Activated CD8-positive, alpha-beta T cell treated with anti-CD3 and anti-CD28 coated beads for 36 hours (primary cell): ENCODE results near the gene SLIT3. TPM values are rescaled to one million over a fixed set of nuclear protein-coding genes. Genes with fewer than 3 reads are reported as not detected.
A peak's percentile ranks its signal among the peaks of the same experiment; 100 is the strongest.

Experiments
- ATAC-seq: fragments of 200-7000 bp; cut with Tn5 transposase; one replicate; pipeline ENCODE4 v1.10.0; 2021; ENCODE audit warnings: mild to moderate bottlenecking, moderate library complexity
- CTCF ChIA-PET: fragments of 350-600 bp; sonication (Branson Sonifier 250); formaldehyde crosslinking; loops from one replicate; lab custom pipeline; 2021; ENCODE audit warnings: antibody characterized with exemption; lab: Charles Lee
- POLR2A ChIA-PET: fragments of 350-600 bp; sonication (Branson Sonifier 250); formaldehyde crosslinking; loops from one replicate; lab custom pipeline; 2021; ENCODE audit warnings: antibody characterized with exemption; lab: Charles Lee
- DNase-seq: peaks from one replicate; pipeline ENCODE4 v3.0.0-alpha.2; 2020
- H3K27ac Mint-ChIP-seq: one replicate; pipeline ENCODE4 v1.8.0; 2021; ENCODE audit warnings: mild to moderate bottlenecking, mixed read lengths
- H3K27me3 Mint-ChIP-seq: one replicate; pipeline ENCODE4 v1.8.0; 2021; ENCODE audit warnings: mixed read lengths
- H3K36me3 Mint-ChIP-seq: one replicate; pipeline ENCODE4 v1.8.0; 2021; ENCODE audit warnings: low read depth, mixed read lengths
- H3K4me1 Mint-ChIP-seq: one replicate; pipeline ENCODE4 v1.8.0; 2021; ENCODE audit warnings: low read depth, mixed read lengths
- H3K4me3 Mint-ChIP-seq: one replicate; pipeline ENCODE4 v1.8.0; 2021; ENCODE audit warnings: mild to moderate bottlenecking, moderate library complexity, mixed read lengths
- H3K9me3 Mint-ChIP-seq: one replicate; pipeline ENCODE4 v1.8.0; 2021; ENCODE audit warnings: mixed read lengths
- intact Hi-C: fragments of 100-400 bp; cut with micrococcal nuclease; formaldehyde crosslinking; loops from one replicate; pipeline ENCODE4 v1.10.0; 2022
- microRNA-seq: library from miRNA; unstranded; fragments of <30 nt; microRNA quantifications from one replicate; pipeline ENCODE4 v1.2.0, GENCODE V29; 2022; ENCODE audit warnings: borderline microRNAs expressed, borderline replicate concordance
- total RNA-seq, 2 experiments: library from RNA; stranded (reverse); gene quantifications; one replicate each; pipeline ENCODE4 v1.2.3, GENCODE V29; 2021
- TF ChIP-seq, protein P1 (sequence below): fragments of 200-600 bp; IDR thresholded peaks from one replicate; pipeline ENCODE4 v1.8.0; 2022; ENCODE audit warnings: antibody characterized with exemption, mild to moderate bottlenecking

SLIT3 gene
- total RNA-seq, 2 experiments from 2014 or later = 0.69 to 0.74 TPM

DNA sequence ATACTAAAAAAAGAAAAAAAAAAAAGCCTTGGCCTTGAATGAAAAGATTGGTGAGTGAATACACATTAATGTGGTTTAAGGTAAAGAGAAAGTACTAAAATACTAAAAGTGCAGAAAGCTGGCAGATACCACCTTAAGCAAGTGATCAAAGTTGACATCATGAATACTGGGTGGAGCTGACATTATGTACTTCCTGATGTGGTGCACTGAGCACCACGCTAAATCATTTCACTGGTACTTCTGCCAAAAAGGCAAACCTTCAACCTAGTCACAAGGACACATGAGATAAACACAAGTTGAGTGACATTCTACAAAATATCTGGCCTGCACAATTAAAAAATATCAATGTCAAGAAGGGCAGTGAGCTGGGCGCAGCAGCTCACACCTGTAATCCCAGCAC is 687.9 kb downstream of the SLIT3 start:
- H3K36me3 Mint-ChIP-seq = no peaks in the 10 kb centered on the region
- peak overlapping the region; percentile 79 for H3K27ac Mint-ChIP-seq
- H3K9me3 Mint-ChIP-seq = no peaks in the 10 kb centered on the region
- H3K4me3 Mint-ChIP-seq = no peak overlapping the region
- POLR2A ChIA-PET = no interaction called here
- TF ChIP-seq, protein P1, sequence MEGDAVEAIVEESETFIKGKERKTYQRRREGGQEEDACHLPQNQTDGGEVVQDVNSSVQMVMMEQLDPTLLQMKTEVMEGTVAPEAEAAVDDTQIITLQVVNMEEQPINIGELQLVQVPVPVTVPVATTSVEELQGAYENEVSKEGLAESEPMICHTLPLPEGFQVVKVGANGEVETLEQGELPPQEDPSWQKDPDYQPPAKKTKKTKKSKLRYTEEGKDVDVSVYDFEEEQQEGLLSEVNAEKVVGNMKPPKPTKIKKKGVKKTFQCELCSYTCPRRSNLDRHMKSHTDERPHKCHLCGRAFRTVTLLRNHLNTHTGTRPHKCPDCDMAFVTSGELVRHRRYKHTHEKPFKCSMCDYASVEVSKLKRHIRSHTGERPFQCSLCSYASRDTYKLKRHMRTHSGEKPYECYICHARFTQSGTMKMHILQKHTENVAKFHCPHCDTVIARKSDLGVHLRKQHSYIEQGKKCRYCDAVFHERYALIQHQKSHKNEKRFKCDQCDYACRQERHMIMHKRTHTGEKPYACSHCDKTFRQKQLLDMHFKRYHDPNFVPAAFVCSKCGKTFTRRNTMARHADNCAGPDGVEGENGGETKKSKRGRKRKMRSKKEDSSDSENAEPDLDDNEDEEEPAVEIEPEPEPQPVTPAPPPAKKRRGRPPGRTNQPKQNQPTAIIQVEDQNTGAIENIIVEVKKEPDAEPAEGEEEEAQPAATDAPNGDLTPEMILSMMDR = no peak
- peaks cover 17% of the 10 kb centered on the region for H3K4me1 Mint-ChIP-seq
- DNase-seq (peak; percentile 29), ATAC-seq (peak; percentile 94)
- no peaks in the 10 kb centered on the region for H3K27me3 Mint-ChIP-seq
- CTCF ChIA-PET = no interaction called here
- intact Hi-C loops = no loop called here

DNA sequence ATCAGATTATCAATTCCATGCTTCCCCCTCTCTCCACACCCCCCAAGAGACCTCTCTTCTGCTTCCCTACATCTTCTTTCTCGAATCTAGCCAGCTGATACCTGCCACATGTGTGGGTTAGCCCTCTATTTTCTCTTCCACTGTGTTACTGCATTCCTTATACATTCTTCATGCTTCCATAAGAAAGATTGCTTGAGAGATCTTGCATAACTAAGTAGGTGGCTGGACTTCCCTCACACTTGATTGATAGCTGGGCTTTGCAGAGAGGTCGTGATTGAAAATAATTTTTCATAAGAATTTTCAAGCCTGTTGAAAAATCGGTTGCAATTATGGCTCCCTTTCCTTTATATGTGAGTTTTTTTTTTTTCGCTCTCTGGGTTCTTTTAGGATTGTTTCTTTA is 688.8 kb downstream of the SLIT3 start:
- Mint-ChIP-seq H3K27me3 (no peaks in the 10 kb centered on the region), H3K36me3 (no peaks in the 10 kb centered on the region), H3K4me3 (no peak overlapping the region), H3K27ac (no peak overlapping the region), H3K4me1 (peaks cover 21% of the 10 kb centered on the region), H3K9me3 (no peaks in the 10 kb centered on the region)
- POLR2A ChIA-PET = no interaction called here
- TF ChIP-seq, protein P1 = no peak
- CTCF ChIA-PET = no interaction called here
- DNase-seq (no peak), ATAC-seq (no peak)
- intact Hi-C loops = no loop called here

Small RNAs within 50 kb of the gene (microRNA-seq; reads per million reads assigned to microRNA genes)
- gene MIR218-2 (not detected), gene MIR585 (not detected)
